ENCODE results near the gene MYO3B. TPM values are rescaled to one million over a fixed set of nuclear protein-coding genes. Genes with fewer than 3 reads are reported as not detected.

MYO3B gene
- total RNA-seq, 1 donor from 2014 or later = not detected

GRCh38 chr2:170313992-170314348, 136.0 kb downstream of the MYO3B start:
- peaks cover 6% of the 10 kb centered on the region for H3K9me3 Mint-ChIP-seq

GRCh38 chr2:170314744-170315447, 136.9 kb downstream of the MYO3B start:
- peaks cover 38% of the 10 kb centered on the region for H3K4me1 Mint-ChIP-seq
- peaks cover 12% of the 10 kb centered on the region for H3K9me3 Mint-ChIP-seq
- H3K4me3 Mint-ChIP-seq = no peak overlapping the region
- no peak for DNase-seq (ENCODE audit: low read depth, low spot score)
- H3K27ac Mint-ChIP-seq (ENCODE audit: unreplicated experiment) = no peak overlapping the region
- no peaks in the 10 kb centered on the region for H3K27me3 Mint-ChIP-seq (ENCODE audit: low read depth)
- H3K36me3 Mint-ChIP-seq (ENCODE audit: low read depth) = peaks cover 14% of the 10 kb centered on the region
- no peak for TF ChIP-seq CTCF (conservative IDR thresholded peaks at IDR 0.05)

More at GRCh38 chr2:170313992-170314348, 136.0 kb downstream of the MYO3B start:
- peak overlapping the region; percentile 25 for H3K4me3 Mint-ChIP-seq
- peaks cover 6% of the 10 kb centered on the region for H3K36me3 Mint-ChIP-seq (ENCODE audit: low read depth)
- H3K4me1 Mint-ChIP-seq = peaks cover 43% of the 10 kb centered on the region
- peak overlapping the region; percentile 8 for H3K27ac Mint-ChIP-seq (ENCODE audit: unreplicated experiment)
- H3K27me3 Mint-ChIP-seq (ENCODE audit: low read depth) = no peaks in the 10 kb centered on the region
- TF ChIP-seq CTCF (conservative IDR thresholded peaks at IDR 0.05) = no peak
- no peak for DNase-seq (ENCODE audit: low read depth, low spot score)

- Mint-ChIP-seq H3K36me3 (ENCODE audit: low read depth) (peaks cover 20% of the 10 kb centered on the region), H3K27me3 (ENCODE audit: low read depth) (no peaks in the 10 kb centered on the region), H3K4me1 (peaks cover 16% of the 10 kb centered on the region), H3K4me3 (no peak overlapping the region), H3K27ac (ENCODE audit: unreplicated experiment) (no peak overlapping the region), H3K9me3 (peaks cover 21% of the 10 kb centered on the region)
- no peak for DNase-seq (ENCODE audit: low read depth, low spot score)
- TF ChIP-seq CTCF (conservative IDR thresholded peaks at IDR 0.05) = no peak
These were observed 143.0 kb downstream of the MYO3B start for GRCh38 chr2:170320948-170321347.

GRCh38 chr2:170321526-170321925, 143.6 kb downstream of the MYO3B start:
- Mint-ChIP-seq H3K36me3 (ENCODE audit: low read depth) (peaks cover 20% of the 10 kb centered on the region), H3K4me1 (peaks cover 16% of the 10 kb centered on the region), H3K9me3 (peaks cover 21% of the 10 kb centered on the region), H3K27ac (ENCODE audit: unreplicated experiment) (no peak overlapping the region), H3K27me3 (ENCODE audit: low read depth) (no peaks in the 10 kb centered on the region), H3K4me3 (no peak overlapping the region)
- no peak for DNase-seq (ENCODE audit: low read depth, low spot score)
- TF ChIP-seq CTCF (conservative IDR thresholded peaks at IDR 0.05) = no peak

GRCh38 chr2:170322140-170322766, 144.3 kb downstream of the MYO3B start:
- Mint-ChIP-seq H3K27ac (ENCODE audit: unreplicated experiment) (peak overlapping the region; percentile 72), H3K36me3 (ENCODE audit: low read depth) (peaks cover 20% of the 10 kb centered on the region), H3K4me1 (peaks cover 16% of the 10 kb centered on the region), H3K27me3 (ENCODE audit: low read depth) (no peaks in the 10 kb centered on the region), H3K9me3 (peaks cover 21% of the 10 kb centered on the region), H3K4me3 (peak overlapping the region; percentile 31)
- no peak for TF ChIP-seq CTCF (conservative IDR thresholded peaks at IDR 0.05)
- DNase-seq (ENCODE audit: low read depth, low spot score) = no peak

Data from neural crest cell (in vitro differentiated cells).